HCT116 (cell line): ENCODE measurements around the gene DCDC2C.

Source experiments
- CTCF ChIP-seq, 3 experiments: fragments of 200-600 bp in 1 of 3; sonication (generic) in 1 of 3; IDR thresholded peaks in 2 of 3; conservative IDR thresholded peaks in 1 of 3; 2 replicates each; pipeline ENCODE4 v1.5.1; 2012 to 2017; ENCODE audit warnings: low read depth in 2 of 3, low read length in 2 of 3, antibody characterized with exemption in 1 of 3, borderline replicate concordance in 1 of 3, control low read depth in 1 of 3, mild to moderate bottlenecking in 1 of 3, mixed read lengths in 1 of 3, mixed run types in 1 of 3, moderate library complexity in 1 of 3; ENCODE audit not compliant: insufficient read depth in 1 of 3
- EZH2 ChIP-seq: fragments of 200-600 bp; sonication (generic); IDR thresholded peaks from 2 replicates; pipeline ENCODE4 v1.6.1; 2017; ENCODE audit warnings: antibody characterized with exemption, mixed run types
- JUND ChIP-seq: IDR thresholded peaks from 2 replicates; pipeline ENCODE4 v1.6.1; 2012
- POLR2AphosphoS5 ChIP-seq: IDR thresholded peaks from 2 replicates; pipeline ENCODE4 v1.6.1; 2011; ENCODE audit warnings: mild to moderate bottlenecking, low read depth, low read length, moderate library complexity
- REST ChIP-seq: IDR thresholded peaks from 2 replicates; pipeline ENCODE4 v1.6.1; 2012; ENCODE audit warnings: low read depth
- SIN3A ChIP-seq: IDR thresholded peaks from 2 replicates; pipeline ENCODE4 v1.6.1; 2012; ENCODE audit warnings: low read depth

- no peak for TF ChIP-seq REST
- TF ChIP-seq JUND = no peak
- TF ChIP-seq EZH2 = no peak
- TF ChIP-seq POLR2AphosphoS5 = no peak
- no peak for TF ChIP-seq SIN3A
- no peak for TF ChIP-seq CTCF (IDR thresholded peaks at IDR 0.05 in 2 of 3, conservative IDR thresholded peaks at IDR 0.05 in 1 of 3; ENCODE audit: borderline replicate concordance in 1 of 3, insufficient read depth in 1 of 3, low read depth in 2 of 3, low read length in 2 of 3)
These were observed 66.4 kb downstream of the DCDC2C start for GRCh38 chr2:3769766-3770165.
